ENCODE data around the gene PLSCR1.

PLSCR1 gene

GRCh38 chr3:146517684-146518435, 26.5 kb downstream of the PLSCR1 start:
- Histone ChIP-seq H3K4me1 (ENCODE audit: control insufficient read depth, insufficient read depth, low read length, unreplicated experiment) (peaks cover 9% of the 10 kb centered on the region), H3K4me3 (ENCODE audit: low read depth, low read length) (no peak overlapping the region), H2AFZ (ENCODE audit: low read length, unreplicated experiment) (no peak overlapping the region), H3K36me3 (ENCODE audit: insufficient read depth, low read length) (peaks cover 80% of the 10 kb centered on the region), H3K27ac (ENCODE audit: low read depth, low read length) (no peak overlapping the region), H3K27me3 (ENCODE audit: insufficient read depth, low read length) (no peaks in the 10 kb centered on the region), H3K79me2 (ENCODE audit: control insufficient read depth, insufficient read depth, low read length, unreplicated experiment) (no peaks in the 10 kb centered on the region)

GRCh38 chr3:146513386-146514051, 30.9 kb downstream of the PLSCR1 start:
- no peak overlapping the region for H2AFZ ChIP-seq (ENCODE audit: low read length, unreplicated experiment)
- no peaks in the 10 kb centered on the region for H3K27me3 ChIP-seq (ENCODE audit: insufficient read depth, low read length)
- peak overlapping the region; percentile 43 for H3K27ac ChIP-seq (ENCODE audit: low read depth, low read length)
- peaks cover 9% of the 10 kb centered on the region for H3K4me1 ChIP-seq (ENCODE audit: control insufficient read depth, insufficient read depth, low read length, unreplicated experiment)
- H3K36me3 ChIP-seq (ENCODE audit: insufficient read depth, low read length) = peaks cover 54% of the 10 kb centered on the region
- no peaks in the 10 kb centered on the region for H3K79me2 ChIP-seq (ENCODE audit: control insufficient read depth, insufficient read depth, low read length, unreplicated experiment)
- H3K4me3 ChIP-seq (ENCODE audit: low read depth, low read length) = no peak overlapping the region

- peak overlapping the region; percentile 43; the same call in 1 of the 2 replicates for H3K27ac ChIP-seq (ENCODE audit: low read depth, low read length)
- no peak overlapping the region for H3K4me3 ChIP-seq (ENCODE audit: low read depth, low read length)
- peaks cover 25% of the 10 kb centered on the region for H3K4me1 ChIP-seq (ENCODE audit: control insufficient read depth, insufficient read depth, low read length, unreplicated experiment)
- no peaks in the 10 kb centered on the region for H3K79me2 ChIP-seq (ENCODE audit: control insufficient read depth, insufficient read depth, low read length, unreplicated experiment)
- peaks cover 37% of the 10 kb centered on the region for H3K36me3 ChIP-seq (ENCODE audit: insufficient read depth, low read length)
- H3K27me3 ChIP-seq (ENCODE audit: insufficient read depth, low read length) = no peaks in the 10 kb centered on the region
- H2AFZ ChIP-seq (ENCODE audit: low read length, unreplicated experiment) = no peak overlapping the region
These were observed 32.8 kb downstream of the PLSCR1 start for GRCh38 chr3:146511402-146512134.

GRCh38 chr3:146507331-146508120, 36.9 kb downstream of the PLSCR1 start:
- Histone ChIP-seq H3K4me1 (ENCODE audit: control insufficient read depth, insufficient read depth, low read length, unreplicated experiment) (peaks cover 53% of the 10 kb centered on the region), H3K36me3 (ENCODE audit: insufficient read depth, low read length) (peaks cover 6% of the 10 kb centered on the region), H3K79me2 (ENCODE audit: control insufficient read depth, insufficient read depth, low read length, unreplicated experiment) (no peaks in the 10 kb centered on the region), H3K4me3 (ENCODE audit: low read depth, low read length) (no peak overlapping the region), H3K27me3 (ENCODE audit: insufficient read depth, low read length) (no peaks in the 10 kb centered on the region), H2AFZ (ENCODE audit: low read length, unreplicated experiment) (no peak overlapping the region), H3K27ac (ENCODE audit: low read depth, low read length) (peak overlapping the region; percentile 94)

GRCh38 chr3:146505516-146505915, 38.9 kb downstream of the PLSCR1 start:
- Histone ChIP-seq H2AFZ (ENCODE audit: low read length, unreplicated experiment) (no peak overlapping the region), H3K4me3 (ENCODE audit: low read depth, low read length) (no peak overlapping the region), H3K4me1 (ENCODE audit: control insufficient read depth, insufficient read depth, low read length, unreplicated experiment) (peaks cover 56% of the 10 kb centered on the region), H3K79me2 (ENCODE audit: control insufficient read depth, insufficient read depth, low read length, unreplicated experiment) (no peaks in the 10 kb centered on the region), H3K36me3 (ENCODE audit: insufficient read depth, low read length) (no peaks in the 10 kb centered on the region), H3K27me3 (ENCODE audit: insufficient read depth, low read length) (no peaks in the 10 kb centered on the region), H3K27ac (ENCODE audit: low read depth, low read length) (peak overlapping the region; percentile 94)

GRCh38 chr3:146504498-146505197, 39.8 kb downstream of the PLSCR1 start:
- H3K4me3 ChIP-seq (ENCODE audit: low read depth, low read length) = peak overlapping the region; percentile 21; the same call in 1 of the 2 replicates
- peak overlapping the region; percentile 94 for H3K27ac ChIP-seq (ENCODE audit: low read depth, low read length)
- no peaks in the 10 kb centered on the region for H3K36me3 ChIP-seq (ENCODE audit: insufficient read depth, low read length)
- no peak overlapping the region for H2AFZ ChIP-seq (ENCODE audit: low read length, unreplicated experiment)
- H3K4me1 ChIP-seq (ENCODE audit: control insufficient read depth, insufficient read depth, low read length, unreplicated experiment) = peaks cover 56% of the 10 kb centered on the region
- no peaks in the 10 kb centered on the region for H3K27me3 ChIP-seq (ENCODE audit: insufficient read depth, low read length)
- no peaks in the 10 kb centered on the region for H3K79me2 ChIP-seq (ENCODE audit: control insufficient read depth, insufficient read depth, low read length, unreplicated experiment)

GRCh38 chr3:146503461-146504202, 40.8 kb downstream of the PLSCR1 start:
- H3K27me3 ChIP-seq (ENCODE audit: insufficient read depth, low read length) = no peaks in the 10 kb centered on the region
- H3K36me3 ChIP-seq (ENCODE audit: insufficient read depth, low read length) = no peaks in the 10 kb centered on the region
- no peaks in the 10 kb centered on the region for H3K79me2 ChIP-seq (ENCODE audit: control insufficient read depth, insufficient read depth, low read length, unreplicated experiment)
- peaks cover 56% of the 10 kb centered on the region for H3K4me1 ChIP-seq (ENCODE audit: control insufficient read depth, insufficient read depth, low read length, unreplicated experiment)
- no peak overlapping the region for H2AFZ ChIP-seq (ENCODE audit: low read length, unreplicated experiment)
- peak overlapping the region; percentile 21 for H3K4me3 ChIP-seq (ENCODE audit: low read depth, low read length)
- H3K27ac ChIP-seq (ENCODE audit: low read depth, low read length) = peak overlapping the region; percentile 94

GRCh38 chr3:146502887-146503460, 41.4 kb downstream of the PLSCR1 start:
- Histone ChIP-seq H2AFZ (ENCODE audit: low read length, unreplicated experiment) (no peak overlapping the region), H3K36me3 (ENCODE audit: insufficient read depth, low read length) (no peaks in the 10 kb centered on the region), H3K4me3 (ENCODE audit: low read depth, low read length) (peak overlapping the region; percentile 21; the same call in 1 of the 2 replicates), H3K79me2 (ENCODE audit: control insufficient read depth, insufficient read depth, low read length, unreplicated experiment) (no peaks in the 10 kb centered on the region), H3K27ac (ENCODE audit: low read depth, low read length) (peak overlapping the region; percentile 94), H3K4me1 (ENCODE audit: control insufficient read depth, insufficient read depth, low read length, unreplicated experiment) (peaks cover 53% of the 10 kb centered on the region), H3K27me3 (ENCODE audit: insufficient read depth, low read length) (no peaks in the 10 kb centered on the region)

GRCh38 chr3:146501752-146502151, 42.7 kb downstream of the PLSCR1 start:
- Histone ChIP-seq H3K79me2 (ENCODE audit: control insufficient read depth, insufficient read depth, low read length, unreplicated experiment) (no peaks in the 10 kb centered on the region), H3K27ac (ENCODE audit: low read depth, low read length) (peak overlapping the region; percentile 94; the same call in 1 of the 2 replicates), H3K4me1 (ENCODE audit: control insufficient read depth, insufficient read depth, low read length, unreplicated experiment) (peaks cover 40% of the 10 kb centered on the region), H3K4me3 (ENCODE audit: low read depth, low read length) (no peak overlapping the region), H3K36me3 (ENCODE audit: insufficient read depth, low read length) (no peaks in the 10 kb centered on the region), H3K27me3 (ENCODE audit: insufficient read depth, low read length) (no peaks in the 10 kb centered on the region), H2AFZ (ENCODE audit: low read length, unreplicated experiment) (no peak overlapping the region)

All from ACC112 (cell line).